Osteocyte (in vitro differentiated cells): Measurements from ENCODE around the gene SBK1. TPM values are rescaled to one million over a fixed set of nuclear protein-coding genes. Genes with fewer than 3 reads are reported as not detected.

ENCODE experiments used
- DNase-seq: peaks from one replicate; pipeline ENCODE4 v3.0.0; 2021; ENCODE audit warnings: mixed read lengths; ENCODE audit not compliant: unreplicated experiment; ENCODE audit errors: extremely low spot score
- H3K27ac Mint-ChIP-seq: one replicate; pipeline ENCODE4 v1.8.0; 2021; ENCODE audit warnings: mild to moderate bottlenecking, mixed read lengths; ENCODE audit not compliant: unreplicated experiment
- H3K27me3 Mint-ChIP-seq: one replicate; pipeline ENCODE4 v1.8.0; 2021; ENCODE audit warnings: mixed read lengths; ENCODE audit not compliant: unreplicated experiment
- H3K36me3 Mint-ChIP-seq: one replicate; pipeline ENCODE4 v1.8.0; 2021; ENCODE audit warnings: mixed read lengths; ENCODE audit not compliant: unreplicated experiment
- H3K4me1 Mint-ChIP-seq: one replicate; pipeline ENCODE4 v1.8.0; 2021; ENCODE audit warnings: mixed read lengths; ENCODE audit not compliant: unreplicated experiment
- H3K4me3 Mint-ChIP-seq: one replicate; pipeline ENCODE4 v1.8.0; 2021; ENCODE audit warnings: mild to moderate bottlenecking, moderate library complexity, mixed read lengths; ENCODE audit not compliant: unreplicated experiment
- H3K9me3 Mint-ChIP-seq: one replicate; pipeline ENCODE4 v1.8.0; 2021; ENCODE audit warnings: mixed read lengths; ENCODE audit not compliant: unreplicated experiment
- CTCF ChIP-seq: fragments of 200-600 bp; sonication (generic); IDR thresholded peaks from 2 replicates; pipeline ENCODE4 v1.5.0; 2021; ENCODE audit warnings: antibody characterized with exemption, mild to moderate bottlenecking, moderate library complexity
- total RNA-seq: library from RNA; stranded (reverse); gene quantifications from 2 replicates; pipeline ENCODE4 v1.2.1, GENCODE V29; 2021

SBK1 gene
- total RNA-seq, 1 donor from 2014 or later, result 5.0 TPM

GRCh38 chr16:28320023-28320561 lies 27.8 kb downstream of the SBK1 start:
- Mint-ChIP-seq H3K27ac (no peak overlapping the region), H3K9me3 (no peaks in the 10 kb centered on the region), H3K27me3 (no peaks in the 10 kb centered on the region), H3K36me3 (no peaks in the 10 kb centered on the region), H3K4me1 (no peaks in the 10 kb centered on the region), H3K4me3 (no peak overlapping the region)
- DNase-seq, result no peak
- no peak for TF ChIP-seq CTCF

DNA sequence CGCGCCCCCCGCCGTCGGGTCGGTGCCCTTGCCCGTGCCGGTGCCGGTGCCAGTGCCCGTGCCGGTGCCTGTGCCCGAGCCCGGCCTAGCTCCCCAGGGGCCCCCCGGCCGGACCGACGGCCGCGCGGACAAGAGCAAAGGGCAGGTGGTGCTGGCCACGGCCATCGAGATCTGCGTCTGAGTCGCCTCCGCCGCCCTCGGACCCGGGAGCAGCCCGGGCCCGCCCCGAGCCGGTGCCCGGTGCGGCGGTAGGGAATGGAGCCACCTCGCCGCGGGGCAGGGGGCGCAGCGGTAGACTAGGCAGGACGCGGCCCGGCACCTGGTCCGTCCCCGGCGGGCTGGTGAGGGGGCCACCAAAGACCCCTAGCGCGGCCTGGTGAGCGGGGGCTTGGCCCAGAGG lies 28.4 kb downstream of the SBK1 start:
- Mint-ChIP-seq H3K27me3 (no peaks in the 10 kb centered on the region), H3K4me3 (no peak overlapping the region)
- DNase-seq, result no peak

GRCh38 chr16:28321700-28322411 lies 29.5 kb downstream of the SBK1 start:
- Mint-ChIP-seq H3K4me3 (no peak overlapping the region), H3K4me1 (no peaks in the 10 kb centered on the region), H3K27ac (no peak overlapping the region), H3K36me3 (no peaks in the 10 kb centered on the region), H3K9me3 (no peaks in the 10 kb centered on the region), H3K27me3 (no peaks in the 10 kb centered on the region)
- TF ChIP-seq CTCF, result peak; percentile 79
- no peak for DNase-seq

More for the DNA sequence above, 28.4 kb downstream of the SBK1 start:
- TF ChIP-seq CTCF, result no peak
- H3K36me3 Mint-ChIP-seq, result no peaks in the 10 kb centered on the region
- H3K27ac Mint-ChIP-seq, result no peak overlapping the region
- H3K4me1 Mint-ChIP-seq, result no peaks in the 10 kb centered on the region
- H3K9me3 Mint-ChIP-seq, result no peaks in the 10 kb centered on the region

- H3K27me3 Mint-ChIP-seq, result no peaks in the 10 kb centered on the region
- no peak overlapping the region for H3K27ac Mint-ChIP-seq
- no peaks in the 10 kb centered on the region for H3K4me1 Mint-ChIP-seq
- no peak for DNase-seq
- no peak for TF ChIP-seq CTCF
- no peaks in the 10 kb centered on the region for H3K9me3 Mint-ChIP-seq
- H3K4me3 Mint-ChIP-seq, result no peak overlapping the region
- no peaks in the 10 kb centered on the region for H3K36me3 Mint-ChIP-seq
These were observed 32.0 kb downstream of the SBK1 start for GRCh38 chr16:28324235-28324886.

- Mint-ChIP-seq H3K4me3 (no peak overlapping the region), H3K9me3 (no peaks in the 10 kb centered on the region), H3K27ac (no peak overlapping the region), H3K4me1 (no peaks in the 10 kb centered on the region), H3K27me3 (no peaks in the 10 kb centered on the region), H3K36me3 (no peaks in the 10 kb centered on the region)
- TF ChIP-seq CTCF, result no peak
- no peak for DNase-seq
These were observed 32.6 kb downstream of the SBK1 start for GRCh38 chr16:28324887-28325279.
